Peyer's patch (tissue), 4 donors: ENCODE data around the gene YY1.

Source experiments
- CTCF ChIP-seq, 6 experiments: fragments of 450-650 bp in 4 of 6; fragments of 200-600 bp in 2 of 6; sonication (generic) in 1 of 6; IDR thresholded peaks; one replicate each; pipeline ENCODE4 v1.5.1; 2017 to 2019; ENCODE audit warnings: antibody characterized with exemption in 6 of 6, mild to moderate bottlenecking in 3 of 6, moderate library complexity in 1 of 6
- POLR2A ChIP-seq, 2 donors: fragments of 450-650 bp; IDR thresholded peaks; one replicate each; pipeline ENCODE4 v1.5.1; 2017; ENCODE audit warnings: antibody characterized with exemption in 2 of 2, mild to moderate bottlenecking in 2 of 2, moderate library complexity in 2 of 2

GRCh38 chr14:100295376-100296105 is 56.6 kb downstream of the YY1 start:
- no peak for TF ChIP-seq POLR2A (IDR thresholded peaks at IDR 0.05)
- no peak for TF ChIP-seq CTCF (IDR thresholded peaks at IDR 0.05)
